H1 (cell line): ENCODE measurements around the gene ARHGEF11. TPM values are rescaled to one million over a fixed set of nuclear protein-coding genes. Genes with fewer than 3 reads are reported as not detected.

ENCODE experiments used
- CTCF ChIA-PET: fragments of 300-600 bp; sonication (Branson Sonifier 250); formaldehyde crosslinking; loops from one replicate; lab custom pipeline; 2021; ENCODE audit not compliant: partially characterized antibody; lab: Charles Lee
- POLR2A ChIA-PET: fragments of 300-600 bp; sonication (Branson Sonifier 250); formaldehyde crosslinking; loops from one replicate; lab custom pipeline; 2021; ENCODE audit warnings: inconsistent platforms; ENCODE audit not compliant: partially characterized antibody; lab: Charles Lee
- DNase-seq, 2 experiments: peaks; one replicate each; pipeline versions ENCODE4 v3.0.0 to v3.0.0-alpha.2; 2010 to 2022; ENCODE audit warnings: low spot score in 2 of 2, low read depth in 1 of 2, mixed read lengths in 1 of 2
- FAIRE-seq: peaks from 2 replicates; lab custom pipeline; 2011; peaks lifted over from hg19 to GRCh38; lab: Jason Lieb, UNC
- H2AFZ ChIP-seq: 2 replicates; pipeline ENCODE4 v1.8.1; 2012; ENCODE audit warnings: low read length, inconsistent platforms
- H2AK5ac ChIP-seq: 2 replicates; pipeline ENCODE4 v1.6.1; 2013; ENCODE audit warnings: low read depth, low read length
- H2BK120ac ChIP-seq: replicated peaks from 2 replicates; pipeline ENCODE3; 2013; ENCODE audit warnings: low read depth, low read length, inconsistent platforms
- H2BK12ac ChIP-seq: 2 replicates; pipeline ENCODE4 v1.6.1; 2013; ENCODE audit warnings: low read depth, low read length
- H2BK15ac ChIP-seq: 2 replicates; pipeline ENCODE4 v1.6.1; 2013; ENCODE audit warnings: low read length
- H2BK20ac ChIP-seq: 2 replicates; pipeline ENCODE4 v1.6.1; 2013; ENCODE audit warnings: low read length
- H2BK5ac ChIP-seq: 2 replicates; pipeline ENCODE4 v1.6.1; 2013; ENCODE audit warnings: low read depth, low read length
- H3K14ac ChIP-seq: 2 replicates; pipeline ENCODE4 v1.6.1; 2013; ENCODE audit warnings: inconsistent platforms; ENCODE audit not compliant: insufficient read length
- H3K18ac ChIP-seq: 2 replicates; pipeline ENCODE4 v1.6.1; 2013; ENCODE audit warnings: low read length; ENCODE audit errors: extremely low read depth
- H3K23ac ChIP-seq: 2 replicates; pipeline ENCODE4 v1.6.1; 2013; ENCODE audit warnings: inconsistent platforms; ENCODE audit not compliant: insufficient read length
- H3K23me2 ChIP-seq: 2 replicates; pipeline ENCODE4 v1.6.1; 2013; ENCODE audit warnings: low read depth, low read length
- H3K27ac ChIP-seq: 2 replicates; pipeline ENCODE4 v1.6.1; 2011; ENCODE audit warnings: low read depth, low read length, inconsistent platforms
- H3K27me3 ChIP-seq, 4 experiments: replicated peaks in 1 of 4; 1 replicate in 1 of 4; 2 replicates in 3 of 4; pipeline versions ENCODE4 v1.6.1 to v1.8.1; 2011 to 2013; ENCODE audit warnings: low read length in 3 of 4, mild to moderate bottlenecking in 3 of 4, inconsistent platforms in 2 of 4, mixed read lengths in 2 of 4, moderate library complexity in 1 of 4; ENCODE audit not compliant: control insufficient read depth in 3 of 4, insufficient read depth in 3 of 4; ENCODE audit errors: extremely low read depth in 1 of 4
- H3K36me3 ChIP-seq, 4 experiments: 2 replicates each; pipeline versions ENCODE4 v1.6.1 to v1.8.1; 2011 to 2013; ENCODE audit warnings: mild to moderate bottlenecking in 4 of 4, low read length in 3 of 4, moderate library complexity in 2 of 4, control low read depth in 1 of 4, inconsistent platforms in 1 of 4; ENCODE audit not compliant: insufficient read depth in 4 of 4, control insufficient read depth in 2 of 4
- H3K4ac ChIP-seq: replicated peaks from 2 replicates; pipeline ENCODE3; 2013; ENCODE audit warnings: low read length, low read depth, mixed read lengths, inconsistent platforms; ENCODE audit not compliant: insufficient read length
- H3K4me1 ChIP-seq, 4 experiments: replicated peaks in 1 of 4; 1 replicate in 1 of 4; 2 replicates in 3 of 4; pipeline versions ENCODE4 v1.6.1 to v1.8.1; 2011 to 2013; ENCODE audit warnings: low read length in 3 of 4, inconsistent platforms in 2 of 4, mixed read lengths in 1 of 4; ENCODE audit not compliant: insufficient read depth in 4 of 4, control insufficient read depth in 3 of 4
- H3K4me2 ChIP-seq, 2 experiments: 2 replicates each; pipeline versions ENCODE4 v1.6.1 to v1.8.1; 2011 to 2013; ENCODE audit warnings: low read depth in 2 of 2, low read length in 2 of 2, control low read depth in 1 of 2, inconsistent platforms in 1 of 2, mild to moderate bottlenecking in 1 of 2; ENCODE audit not compliant: insufficient read depth in 1 of 2
- H3K4me3 ChIP-seq, 4 experiments: fragments of 200-600, 300-600 bp in 1 of 4; sonication (generic), shearing (Covaris generic), sonication (Bioruptor Twin) in 1 of 4; 2 replicates each; pipeline versions ENCODE4 v1.5.1 to v1.8.1; 2011 to 2016; ENCODE audit warnings: low read length in 4 of 4, low read depth in 3 of 4, control low read depth in 2 of 4, inconsistent platforms in 2 of 4, mild to moderate bottlenecking in 2 of 4, mixed read lengths in 1 of 4, moderate library complexity in 1 of 4; ENCODE audit not compliant: insufficient read depth in 2 of 4; ENCODE audit errors: extremely low read depth in 1 of 4
- H3K56ac ChIP-seq: replicated peaks from 2 replicates; pipeline ENCODE3; 2013; ENCODE audit warnings: low read depth, mild to moderate bottlenecking, mixed read lengths, low read length, inconsistent platforms; ENCODE audit not compliant: insufficient read length
- H3K79me1 ChIP-seq: 2 replicates; pipeline ENCODE4 v1.6.1; 2013; ENCODE audit warnings: low read depth, low read length, control low read depth
- H3K79me2 ChIP-seq, 2 experiments: 2 replicates each; pipeline versions ENCODE4 v1.6.1 to v1.8.1; 2012 to 2013; ENCODE audit warnings: low read length in 2 of 2, mild to moderate bottlenecking in 2 of 2, inconsistent platforms in 1 of 2; ENCODE audit not compliant: insufficient read depth in 2 of 2, control insufficient read depth in 1 of 2
- H3K9ac ChIP-seq, 4 experiments: replicated peaks in 1 of 4; 1 replicate in 1 of 4; 2 replicates in 3 of 4; pipeline versions ENCODE4 v1.6.1 to v1.8.1; 2011 to 2013; ENCODE audit warnings: low read depth in 3 of 4, low read length in 3 of 4, control low read depth in 2 of 4, mild to moderate bottlenecking in 2 of 4, moderate library complexity in 2 of 4, inconsistent platforms in 1 of 4; ENCODE audit errors: extremely low read depth in 1 of 4
- H3K9me3 ChIP-seq, 2 experiments: 2 replicates each; pipeline versions ENCODE4 v1.6.1 to v1.8.1; 2012 to 2013; ENCODE audit warnings: mild to moderate bottlenecking in 2 of 2, moderate library complexity in 2 of 2, control low read depth in 1 of 2, inconsistent platforms in 1 of 2, low read depth in 1 of 2, low read length in 1 of 2, mixed read lengths in 1 of 2; ENCODE audit not compliant: insufficient read depth in 2 of 2
- H4K20me1 ChIP-seq, 2 experiments: replicated peaks in 1 of 2; 2 replicates each; pipeline versions ENCODE3 to v1.8.1; 2011 to 2013; ENCODE audit warnings: inconsistent platforms in 2 of 2, low read length in 2 of 2, mild to moderate bottlenecking in 1 of 2; ENCODE audit not compliant: insufficient read depth in 2 of 2, control insufficient read depth in 1 of 2
- H4K5ac ChIP-seq: 2 replicates; pipeline ENCODE4 v1.6.1; 2013; ENCODE audit warnings: low read length, low read depth, mixed read lengths, inconsistent platforms; ENCODE audit not compliant: insufficient read length
- H4K8ac ChIP-seq: 2 replicates; pipeline ENCODE4 v1.8.0; 2013; ENCODE audit warnings: mild to moderate bottlenecking, moderate library complexity, low read length, inconsistent platforms; ENCODE audit not compliant: insufficient read depth; ENCODE audit errors: extremely low read depth
- H4K91ac ChIP-seq: replicated peaks from 2 replicates; pipeline ENCODE3; 2013; ENCODE audit warnings: low read length, mixed read lengths, inconsistent platforms; ENCODE audit not compliant: insufficient read length
- ASH2L ChIP-seq: fragments of 200-600, 300-600 bp; sonication (generic); IDR thresholded peaks from one replicate; pipeline ENCODE4 v1.7.1; 2017; ENCODE audit warnings: low read length
- CTCF ChIP-seq, 3 experiments: IDR thresholded peaks; 1 replicate in 2 of 3; 2 replicates in 1 of 3; pipeline versions ENCODE4 v1.5.1 to v1.6.1; 2011; ENCODE audit warnings: low read length in 3 of 3, mild to moderate bottlenecking in 3 of 3, inconsistent platforms in 2 of 3, low read depth in 1 of 3, moderate library complexity in 1 of 3; ENCODE audit not compliant: insufficient read depth in 1 of 3; ENCODE audit errors: control extremely low read depth in 1 of 3
- E2F6 ChIP-seq: IDR thresholded peaks from 2 replicates; pipeline ENCODE4 v1.6.1; 2012; ENCODE audit warnings: inconsistent platforms
- EP300 ChIP-seq, 2 experiments: IDR thresholded peaks; 1 replicate in 1 of 2; 2 replicates in 1 of 2; pipeline ENCODE4 v1.6.1; 2011 to 2012; ENCODE audit warnings: low read depth in 2 of 2, low read length in 2 of 2, mild to moderate bottlenecking in 2 of 2, borderline replicate concordance in 1 of 2, inconsistent platforms in 1 of 2, moderate library complexity in 1 of 2
- SIN3A ChIP-seq, 2 experiments: IDR thresholded peaks in 1 of 2; conservative IDR thresholded peaks in 1 of 2; 2 replicates each; pipeline ENCODE4 v1.6.1; 2011 to 2012; ENCODE audit warnings: low read length in 2 of 2, improper control_type of control experiment in 1 of 2, low read depth in 1 of 2, mild to moderate bottlenecking in 1 of 2
- USF2 ChIP-seq: IDR thresholded peaks from 2 replicates; pipeline ENCODE4 v1.6.1; 2011; ENCODE audit warnings: low read length, improper control_type of control experiment
- WGBS, 2 experiments: shearing (Covaris generic) in 1 of 2; methylation state at CpG; one replicate each; pipeline versions ENCODE4 v1.1.6 to v1.1.7; 2013 to 2015; ENCODE audit warnings: low lambda C conversion rate in 2 of 2, mixed read lengths in 2 of 2, inconsistent platforms in 1 of 2, low coverage in 1 of 2, missing lambda C conversion rate in 1 of 2; ENCODE audit not compliant: insufficient replicate concordance in 2 of 2, insufficient coverage in 1 of 2, insufficient read length in 1 of 2; ENCODE audit errors: extremely low coverage in 1 of 2, missing lambda C conversion rate in 1 of 2; 5-methylcytosine and 5-hydroxymethylcytosine counted together
- polyA plus RNA-seq, 7 experiments: library from polyadenylated mRNA; depleted of rRNA in 3 of 7; stranded (reverse) in 5 of 7; unstranded in 2 of 7; fragments of >200 nt in 5 of 7; fragments of 200-250 nt in 2 of 7; gene quantifications; 1 replicate in 5 of 7; 2 replicates in 1 of 7; 4 replicates in 1 of 7; pipeline versions ENCODE4 v1.2.1 to v1.2.3, GENCODE V29; 2011 to 2013; ENCODE audit warnings: missing spikeins in 2 of 7, mixed read lengths in 2 of 7
- total RNA-seq: library from RNA; stranded (reverse); fragmentation: NEBNext Ultra II Directional; extraction: Animal tissue kit (Norgen Biotek cat#: 25700); gene quantifications from 2 replicates; pipeline ENCODE4 v1.2.1, GENCODE V29; 2021

ARHGEF11 gene
- total and polyA plus RNA-seq, 2 of the 8 experiments (the other 6 are each of a cell fraction or from before 2014, with no cell fraction given), result 19.9 to 33.1 TPM

GRCh38 chr1:156910309-156910782 is 135.2 kb downstream of the ARHGEF11 start:
- H2BK20ac ChIP-seq, result no peak overlapping the region
- no peaks in the 10 kb centered on the region for H3K79me1 ChIP-seq
- no peak overlapping the region for H3K14ac ChIP-seq
- H4K20me1 ChIP-seq, result peaks cover 0 to 6% of the 10 kb centered on the region in 2 experiments
- peaks cover 0 to 4% of the 10 kb centered on the region in 2 experiments; a peak in 1 of 4 replicates for H3K9me3 ChIP-seq
- peaks cover 2 to 12% (median 10%) of the 10 kb centered on the region in 4 experiments for H3K4me1 ChIP-seq
- POLR2A ChIA-PET, result interaction anchor here (0.7 to 2.0 kb wide), 3 partner anchors 9 to 17 kb away, joined by 3 to 5 read pairs (median 4); no protein-coding TSS in a partner anchor
- H3K23me2 ChIP-seq, result peaks cover 3% of the 10 kb centered on the region; the same call in 1 of the 2 replicates
- no peak overlapping the region for H2BK5ac ChIP-seq
- peak overlapping the region; percentile 43 to 91 for H3K4me2 ChIP-seq
- no peak overlapping the region for H2BK120ac ChIP-seq
- no peak overlapping the region for H3K56ac ChIP-seq
- peak overlapping the region; percentile 45; the same call in 1 of the 2 replicates for H4K8ac ChIP-seq
- H2BK12ac ChIP-seq, result peak overlapping the region; percentile 80; the same call in 1 of the 2 replicates
- H2BK15ac ChIP-seq, result peak overlapping the region; percentile 99; the same call in 1 of the 2 replicates
- 20% methylated on average over 18 of the region's 18 CpGs; no CpG with 5 or more reads in 1 of the 2 experiments for WGBS, 2 experiments
- H3K27me3 ChIP-seq, result peaks cover 0 to 15% (median 11%) of the 10 kb centered on the region in 4 experiments; a peak in 6 of 7 replicates
- H3K18ac ChIP-seq, result 0 out of 2 replicates have a peak overlapping the region, but pooled peaks have one; percentile 88
- H2AK5ac ChIP-seq, result no peak overlapping the region
- CTCF ChIA-PET, result interaction anchor here (0.6 to 4.5 kb wide), 16 partner anchors 11 to 630 kb away, joined by 3 to 73 read pairs (median 4); partner anchors contain the start of genes METTL25B and NTRK1
- no peak overlapping the region for H3K9ac ChIP-seq
- DNase-seq (peak in 1 of 2 experiments; percentile 93), FAIRE-seq (no peak)
- H3K36me3 ChIP-seq, result no peaks in the 10 kb centered on the region
- peak overlapping the region; percentile 69 for H4K91ac ChIP-seq
- H3K23ac ChIP-seq, result no peak overlapping the region
- no peaks in the 10 kb centered on the region for H3K79me2 ChIP-seq
- H3K4me3 ChIP-seq, result peak overlapping the region in 3 of 4 experiments; percentile 45 to 56 (median 49); a peak in 6 of 8 replicates
- peak overlapping the region; percentile 38 for H4K5ac ChIP-seq
- peak overlapping the region; percentile 96; the same call in 1 of the 2 replicates for H2AFZ ChIP-seq
- no peak overlapping the region for H3K27ac ChIP-seq
- H3K4ac ChIP-seq, result no peak overlapping the region
- peak; percentile 68 for TF ChIP-seq ASH2L
- no peak for TF ChIP-seq EP300 (IDR thresholded peaks at IDR 0.05; ENCODE audit: borderline replicate concordance in 1 of 2, low read depth in 2 of 2, low read length in 2 of 2)
- TF ChIP-seq CTCF (IDR thresholded peaks at IDR 0.05; ENCODE audit: control extremely low read depth in 1 of 3, insufficient read depth in 1 of 3, low read depth in 1 of 3, low read length in 3 of 3), result peak in 2 of 3 experiments; percentile 72 to 74; a peak in 3 of 4 replicates
- no peak for TF ChIP-seq E2F6
- TF ChIP-seq USF2, result no peak
- TF ChIP-seq SIN3A (conservative IDR thresholded peaks at IDR 0.05 in 1 of 2, IDR thresholded peaks at IDR 0.05 in 1 of 2; ENCODE audit: low read depth in 1 of 2, low read length in 2 of 2), result 0 out of 4 replicates have a peak, but pooled peaks of 1 of the 2 experiments have one; percentile 40
